GM12801 (cell line): ENCODE measurements around the gene SYNE1.

Experiments used
- TF ChIP-seq, protein P1 (sequence below): IDR thresholded peaks from one replicate; pipeline ENCODE4 v1.5.1; 2011; ENCODE audit warnings: control low read depth; ENCODE audit not compliant: insufficient read length; ENCODE audit errors: extremely low read depth

SYNE1 gene

DNA sequence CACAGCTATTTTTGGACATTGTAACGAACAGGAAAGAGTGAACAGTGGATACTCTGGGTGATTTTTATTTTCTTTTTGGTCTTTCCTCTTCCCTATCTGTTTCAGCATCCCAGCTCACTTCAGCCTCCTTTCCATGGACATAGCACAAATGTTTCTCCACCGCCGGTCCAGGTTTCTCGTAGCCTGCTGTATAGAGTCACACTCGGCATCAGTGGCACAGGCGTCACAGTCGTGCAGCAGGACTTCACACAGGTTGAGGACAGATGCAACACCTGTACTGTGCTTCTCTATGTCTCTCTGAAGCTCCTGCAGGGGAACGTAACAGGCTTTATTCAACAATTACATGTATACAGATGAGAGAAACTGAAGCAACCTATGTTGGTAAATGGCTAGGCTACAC, 481.4 kb downstream of the SYNE1 start:
- TF ChIP-seq, protein P1, sequence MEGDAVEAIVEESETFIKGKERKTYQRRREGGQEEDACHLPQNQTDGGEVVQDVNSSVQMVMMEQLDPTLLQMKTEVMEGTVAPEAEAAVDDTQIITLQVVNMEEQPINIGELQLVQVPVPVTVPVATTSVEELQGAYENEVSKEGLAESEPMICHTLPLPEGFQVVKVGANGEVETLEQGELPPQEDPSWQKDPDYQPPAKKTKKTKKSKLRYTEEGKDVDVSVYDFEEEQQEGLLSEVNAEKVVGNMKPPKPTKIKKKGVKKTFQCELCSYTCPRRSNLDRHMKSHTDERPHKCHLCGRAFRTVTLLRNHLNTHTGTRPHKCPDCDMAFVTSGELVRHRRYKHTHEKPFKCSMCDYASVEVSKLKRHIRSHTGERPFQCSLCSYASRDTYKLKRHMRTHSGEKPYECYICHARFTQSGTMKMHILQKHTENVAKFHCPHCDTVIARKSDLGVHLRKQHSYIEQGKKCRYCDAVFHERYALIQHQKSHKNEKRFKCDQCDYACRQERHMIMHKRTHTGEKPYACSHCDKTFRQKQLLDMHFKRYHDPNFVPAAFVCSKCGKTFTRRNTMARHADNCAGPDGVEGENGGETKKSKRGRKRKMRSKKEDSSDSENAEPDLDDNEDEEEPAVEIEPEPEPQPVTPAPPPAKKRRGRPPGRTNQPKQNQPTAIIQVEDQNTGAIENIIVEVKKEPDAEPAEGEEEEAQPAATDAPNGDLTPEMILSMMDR: no peak

DNA sequence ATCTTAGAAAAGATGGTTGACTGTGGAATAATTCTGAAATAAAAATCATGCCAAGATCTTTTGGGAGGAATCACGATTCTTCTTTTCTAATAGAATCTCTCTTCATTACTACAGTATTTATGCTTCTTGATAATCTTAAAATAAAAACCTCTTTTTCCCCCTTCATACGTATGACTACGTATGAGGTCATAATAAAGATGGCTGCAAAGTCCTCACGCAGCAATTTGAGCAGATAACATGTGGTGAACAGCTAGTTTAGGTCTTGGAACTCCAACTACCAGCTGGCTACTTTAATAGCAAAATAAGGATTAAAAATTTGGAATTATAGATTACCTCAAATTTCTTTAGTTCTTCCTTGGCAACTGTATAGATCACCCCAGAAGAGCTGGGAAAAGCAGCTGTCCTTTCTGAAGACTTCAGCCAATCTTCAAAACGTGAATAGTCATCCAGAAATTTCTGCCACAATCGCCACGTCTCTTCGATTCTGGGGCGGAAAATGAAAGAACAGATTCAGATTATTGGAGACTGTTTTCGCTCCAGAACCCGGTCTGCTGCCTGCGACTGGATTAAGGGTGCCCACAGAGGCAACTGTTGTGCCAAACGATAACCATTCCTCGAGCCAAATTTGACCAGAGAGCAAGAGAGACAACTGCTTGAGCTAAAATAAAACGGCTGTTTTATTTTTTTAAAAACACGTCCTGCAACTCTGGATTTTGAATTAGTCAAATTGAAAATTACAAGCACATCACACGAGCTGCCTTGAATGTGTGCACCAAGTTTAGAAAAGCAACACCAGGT, 482.4 kb downstream of the SYNE1 start:
- TF ChIP-seq, protein P1: no peak

DNA sequence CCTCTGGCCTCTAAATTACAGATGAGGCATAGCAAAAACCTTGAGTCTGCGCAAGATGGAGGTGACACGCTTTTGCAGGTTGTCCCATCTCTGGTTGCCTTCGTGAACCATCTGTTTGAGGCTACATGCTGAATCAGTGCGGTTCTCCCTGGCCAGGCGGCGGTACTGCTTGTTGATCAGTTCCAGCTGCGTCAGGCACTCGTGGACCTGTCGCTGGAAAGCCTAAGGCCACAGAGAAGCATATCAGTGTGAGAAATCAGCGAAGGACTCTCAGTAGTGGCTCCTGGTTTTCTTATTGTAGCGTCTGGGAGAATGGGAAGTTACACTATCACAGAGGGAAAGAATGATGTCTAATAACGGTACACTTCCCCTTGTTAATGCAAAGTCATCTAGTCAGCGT, 485.2 kb downstream of the SYNE1 start:
- TF ChIP-seq, protein P1: no peak

DNA sequence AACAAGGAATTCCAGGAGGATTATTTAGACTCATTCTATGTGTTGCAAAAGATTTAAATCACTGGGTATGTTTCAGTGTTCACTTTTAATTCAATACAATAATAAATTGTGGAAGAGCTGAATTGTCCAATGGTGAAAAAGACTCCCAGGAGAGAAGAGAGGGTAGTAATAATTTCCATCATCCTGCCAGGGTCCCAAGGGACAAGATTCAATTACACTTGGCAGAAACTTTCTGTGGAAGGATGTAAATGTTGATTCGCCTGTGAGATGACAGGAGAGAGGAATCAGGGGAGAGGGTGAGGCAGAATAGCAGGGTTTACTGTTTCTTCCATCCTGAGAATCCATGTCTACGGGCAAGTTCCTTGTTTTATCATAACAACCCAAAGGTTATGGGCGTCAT, 487.0 kb downstream of the SYNE1 start:
- TF ChIP-seq, protein P1: no peak

DNA sequence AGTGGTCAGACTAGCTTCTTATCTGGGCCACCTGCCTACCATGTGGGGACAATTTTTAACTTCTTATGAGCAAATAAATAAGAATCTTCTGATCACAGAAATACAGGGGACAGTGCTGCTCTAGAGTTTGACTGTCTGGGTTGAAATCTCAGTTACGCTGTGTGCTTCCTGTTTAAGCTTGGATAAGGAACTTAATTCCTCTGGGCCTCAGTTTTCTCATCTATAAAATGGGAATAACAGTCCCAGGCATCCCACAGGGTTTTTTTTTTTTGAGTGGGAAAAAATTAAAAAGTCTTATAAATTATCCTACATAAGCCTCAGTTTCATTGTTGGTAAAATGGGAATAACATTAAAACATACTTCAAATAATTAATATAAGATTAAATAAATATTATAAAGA, 488.8 kb downstream of the SYNE1 start:
- TF ChIP-seq, protein P1: no peak

DNA sequence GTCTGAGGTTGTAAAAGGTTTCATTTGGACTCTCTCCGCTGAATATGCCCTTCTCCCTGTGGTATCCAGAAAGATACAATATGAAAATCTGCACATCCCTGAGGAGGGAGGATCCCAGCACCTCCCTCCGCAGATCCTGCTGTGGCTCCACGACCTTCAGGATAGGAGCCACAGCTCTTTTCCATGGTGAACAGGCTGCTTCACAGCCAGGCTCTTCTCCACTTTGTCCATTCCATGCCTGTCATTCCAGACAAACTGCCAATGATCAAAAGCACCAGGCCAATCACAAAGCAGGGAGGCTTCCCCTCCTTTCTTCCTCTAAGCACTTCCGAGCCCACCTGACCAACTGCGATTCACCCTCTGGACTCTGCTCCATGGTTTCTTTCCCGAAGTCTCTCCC, 489.9 kb downstream of the SYNE1 start:
- TF ChIP-seq, protein P1: no peak

DNA sequence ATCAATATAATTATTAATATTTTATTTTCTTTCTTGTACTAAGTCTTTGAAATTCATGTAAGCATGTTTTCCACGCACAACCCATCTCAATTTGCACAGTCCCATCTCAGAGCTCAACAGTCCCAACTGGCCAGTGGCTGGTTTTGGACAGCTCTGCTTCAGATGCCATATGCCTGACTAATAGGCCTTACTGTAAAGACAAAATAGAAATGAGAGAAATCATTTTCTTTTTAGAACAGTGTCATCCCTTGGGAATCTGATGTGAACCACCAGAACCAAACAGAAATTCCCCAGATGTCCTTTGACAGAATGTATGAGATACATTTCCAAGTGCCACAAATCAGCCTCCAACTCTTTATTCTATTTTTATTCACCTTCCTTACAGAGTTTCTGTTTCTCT, 490.8 kb downstream of the SYNE1 start:
- TF ChIP-seq, protein P1: no peak
